Prostate gland (tissue), 2 donors: Measurements from ENCODE around the gene GABRG3.

Experiments
- CTCF ChIP-seq, 4 experiments: fragments of 200-600 bp in 2 of 4; fragments of 450-650 bp in 2 of 4; sonication (generic) in 2 of 4; IDR thresholded peaks; 1 replicate in 3 of 4; 2 replicates in 1 of 4; pipeline ENCODE4 v1.5.1; 2016 to 2019; ENCODE audit warnings: antibody characterized with exemption in 4 of 4, mild to moderate bottlenecking in 2 of 4, moderate library complexity in 2 of 4
- POLR2A ChIP-seq: fragments of 450-650 bp; IDR thresholded peaks from one replicate; pipeline ENCODE4 v1.6.1; 2016; ENCODE audit warnings: antibody characterized with exemption, mild to moderate bottlenecking

GRCh38 chr15:27486683-27487647, 516.0 kb downstream of the GABRG3 start:
- no peak for TF ChIP-seq CTCF (IDR thresholded peaks at IDR 0.05)
- no peak for TF ChIP-seq POLR2A
